ENCODE data around the gene ANKRD35. TPM values are rescaled to one million over a fixed set of nuclear protein-coding genes. Genes with fewer than 3 reads are reported as not detected.
A peak's percentile ranks its signal among the peaks of the same experiment; 100 is the strongest.

ANKRD35 gene
- total and polyA plus RNA-seq, 4 donors: 2.0 to 3.7 (median 2.8) TPM

DNA sequence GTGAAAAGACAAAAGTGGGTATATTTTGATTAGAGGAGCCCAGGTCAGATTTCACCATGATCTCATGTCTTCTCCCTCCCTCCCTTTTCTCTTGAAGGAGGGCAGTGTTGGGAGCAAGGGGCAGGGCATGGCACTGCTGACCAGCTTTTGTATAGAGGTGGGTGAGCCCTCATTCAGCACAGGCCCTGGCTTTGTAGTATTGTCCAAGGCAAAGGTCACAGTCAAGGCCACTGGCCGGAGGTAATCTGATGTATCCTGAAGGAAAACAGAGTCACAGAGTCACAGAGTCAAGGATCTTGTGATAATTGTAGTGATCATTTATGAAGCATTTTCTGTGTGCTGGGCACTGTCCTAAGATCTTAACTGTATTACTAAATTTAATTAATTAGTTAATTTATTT is 12.3 kb upstream of the ANKRD35 start:
- no peak overlapping the region for H3K27ac ChIP-seq (ENCODE audit: low read depth in 1 of 2, low read length in 1 of 2)
- ATAC-seq (ENCODE audit: insufficient read depth, low FRiP score): no peak
- no peak for DNase-seq
- H3K4me3 ChIP-seq: no peak overlapping the region
- 91 to 100% methylated on average over 1 of the region's 1 CpG for WGBS, 2 donors
- H3K36me3 ChIP-seq (ENCODE audit: control insufficient read depth in 4 of 4, insufficient read depth in 4 of 4, low read length in 4 of 4): peaks cover 0 to 14% (median 0%) of the 10 kb centered on the region in 4 donors
- no peaks in the 10 kb centered on the region for H3K9me3 ChIP-seq (ENCODE audit: control insufficient read depth in 4 of 4, insufficient read depth in 3 of 4, low read length in 3 of 4)
- peaks cover 0 to 4% (median 1%) of the 10 kb centered on the region in 5 donors for H3K4me1 ChIP-seq (ENCODE audit: control insufficient read depth in 5 of 5, insufficient read depth in 5 of 5, low read length in 5 of 5)
- H3K9ac ChIP-seq (ENCODE audit: insufficient read depth in 1 of 2, low read length in 2 of 2): no peak overlapping the region
- TF ChIP-seq, protein P1, sequence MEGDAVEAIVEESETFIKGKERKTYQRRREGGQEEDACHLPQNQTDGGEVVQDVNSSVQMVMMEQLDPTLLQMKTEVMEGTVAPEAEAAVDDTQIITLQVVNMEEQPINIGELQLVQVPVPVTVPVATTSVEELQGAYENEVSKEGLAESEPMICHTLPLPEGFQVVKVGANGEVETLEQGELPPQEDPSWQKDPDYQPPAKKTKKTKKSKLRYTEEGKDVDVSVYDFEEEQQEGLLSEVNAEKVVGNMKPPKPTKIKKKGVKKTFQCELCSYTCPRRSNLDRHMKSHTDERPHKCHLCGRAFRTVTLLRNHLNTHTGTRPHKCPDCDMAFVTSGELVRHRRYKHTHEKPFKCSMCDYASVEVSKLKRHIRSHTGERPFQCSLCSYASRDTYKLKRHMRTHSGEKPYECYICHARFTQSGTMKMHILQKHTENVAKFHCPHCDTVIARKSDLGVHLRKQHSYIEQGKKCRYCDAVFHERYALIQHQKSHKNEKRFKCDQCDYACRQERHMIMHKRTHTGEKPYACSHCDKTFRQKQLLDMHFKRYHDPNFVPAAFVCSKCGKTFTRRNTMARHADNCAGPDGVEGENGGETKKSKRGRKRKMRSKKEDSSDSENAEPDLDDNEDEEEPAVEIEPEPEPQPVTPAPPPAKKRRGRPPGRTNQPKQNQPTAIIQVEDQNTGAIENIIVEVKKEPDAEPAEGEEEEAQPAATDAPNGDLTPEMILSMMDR (IDR thresholded peaks at IDR 0.05; ENCODE audit: control extremely low read depth, extremely low read depth): no peak
- H3K27me3 ChIP-seq (ENCODE audit: control insufficient read depth in 3 of 3, insufficient read depth in 3 of 3, low read length in 2 of 3): no peaks in the 10 kb centered on the region

GRCh38 chr1:145895471-145895870 is 9.8 kb upstream of the ANKRD35 start:
- Histone ChIP-seq H3K27ac (ENCODE audit: low read depth in 1 of 2, low read length in 1 of 2) (no peak overlapping the region), H3K27me3 (ENCODE audit: control insufficient read depth in 3 of 3, insufficient read depth in 3 of 3, low read length in 2 of 3) (no peaks in the 10 kb centered on the region), H3K9ac (ENCODE audit: insufficient read depth in 1 of 2, low read length in 2 of 2) (no peak overlapping the region), H3K36me3 (ENCODE audit: control insufficient read depth in 4 of 4, insufficient read depth in 4 of 4, low read length in 4 of 4) (peaks cover 0 to 11% (median 0%) of the 10 kb centered on the region in 4 donors), H3K9me3 (ENCODE audit: control insufficient read depth in 4 of 4, insufficient read depth in 3 of 4, low read length in 3 of 4) (no peaks in the 10 kb centered on the region), H3K4me3 (no peak overlapping the region), H3K4me1 (ENCODE audit: control insufficient read depth in 5 of 5, insufficient read depth in 5 of 5, low read length in 5 of 5) (peaks cover 3 to 19% (median 10%) of the 10 kb centered on the region in 5 donors)
- DNase-seq (no peak), ATAC-seq (ENCODE audit: insufficient read depth, low FRiP score) (no peak)
- 96 to 98% methylated on average over 1 of the region's 1 CpG for WGBS, 2 donors
- TF ChIP-seq, protein P1 (IDR thresholded peaks at IDR 0.05; ENCODE audit: control extremely low read depth, extremely low read depth): no peak

DNA sequence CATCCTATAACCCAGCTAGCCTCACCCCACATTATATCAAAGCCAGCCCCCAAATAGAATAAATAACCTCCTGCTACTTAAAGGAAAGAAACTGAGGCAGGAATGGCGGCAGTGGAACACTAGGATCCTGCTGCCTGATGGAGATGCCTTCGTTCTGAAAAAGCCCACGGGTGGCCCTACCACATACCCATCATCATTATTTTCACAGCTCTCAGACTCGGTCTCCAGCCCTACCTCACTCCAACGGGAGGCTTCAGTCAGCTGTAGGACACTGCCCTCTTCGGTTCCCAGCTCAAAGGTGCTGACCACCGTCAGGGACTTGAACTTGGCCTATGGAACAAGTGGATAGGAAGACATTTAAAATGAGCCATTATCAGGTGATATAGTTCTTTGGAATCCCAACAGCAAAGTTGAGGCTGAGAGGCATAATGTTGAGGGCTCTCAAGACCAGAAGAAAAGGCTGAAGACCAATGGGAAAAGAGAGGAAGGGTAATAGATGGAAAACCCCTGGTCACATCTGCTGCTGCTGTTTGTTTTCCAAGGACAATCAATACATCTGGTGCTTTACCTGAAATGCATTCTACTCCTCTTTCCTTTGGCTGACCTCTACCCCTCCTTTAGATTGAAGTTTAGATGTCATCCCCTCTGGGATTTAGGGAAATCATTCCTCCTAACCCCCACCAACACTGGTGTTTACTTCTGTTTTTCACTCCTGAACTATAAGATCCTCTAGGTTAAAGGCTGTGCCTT is 7.8 kb upstream of the ANKRD35 start:
- peak overlapping the region in 1 of 2 donors; percentile 84 for H3K27ac ChIP-seq (ENCODE audit: low read depth in 1 of 2, low read length in 1 of 2)
- no peaks in the 10 kb centered on the region for H3K27me3 ChIP-seq (ENCODE audit: control insufficient read depth in 3 of 3, insufficient read depth in 3 of 3, low read length in 2 of 3)
- DNase-seq (no peak), ATAC-seq (ENCODE audit: insufficient read depth, low FRiP score) (no peak)
- H3K4me1 ChIP-seq (ENCODE audit: control insufficient read depth in 5 of 5, insufficient read depth in 5 of 5, low read length in 5 of 5): peaks cover 3 to 19% (median 12%) of the 10 kb centered on the region in 5 donors
- no peak overlapping the region for H3K4me3 ChIP-seq
- TF ChIP-seq, protein P1 (IDR thresholded peaks at IDR 0.05; ENCODE audit: control extremely low read depth, extremely low read depth): no peak
- 92 to 93% methylated on average over 7 of the region's 7 CpGs for WGBS, 2 donors
- H3K36me3 ChIP-seq (ENCODE audit: control insufficient read depth in 4 of 4, insufficient read depth in 4 of 4, low read length in 4 of 4): peaks cover 0 to 5% (median 0%) of the 10 kb centered on the region in 4 donors
- no peaks in the 10 kb centered on the region for H3K9me3 ChIP-seq (ENCODE audit: control insufficient read depth in 4 of 4, insufficient read depth in 3 of 4, low read length in 3 of 4)
- H3K9ac ChIP-seq (ENCODE audit: insufficient read depth in 1 of 2, low read length in 2 of 2): no peak overlapping the region
